Psoas muscle (tissue), 8 donors: Measurements from ENCODE around the gene CNTLN. TPM values are rescaled to one million over a fixed set of nuclear protein-coding genes. Genes with fewer than 3 reads are reported as not detected.

Experiments used
- ATAC-seq, 4 donors: fragments of 200-7000 bp; cut with Tn5 transposase; one replicate each; pipeline ENCODE4 v1.9.1; 2020; ENCODE audit warnings: moderate library complexity in 3 of 4, mild to moderate bottlenecking in 2 of 4
- DNase-seq, 2 donors: peaks; one replicate each; pipeline ENCODE4 v3.0.0-alpha.2; 2020
- H3K27ac ChIP-seq: fragments of 200-600 bp; one replicate; pipeline ENCODE4 v1.8.0; 2022
- H3K27me3 ChIP-seq, 3 donors: fragments of 200-600 bp in 1 of 3; one replicate each; pipeline versions ENCODE4 v1.6.1 to v1.8.0; 2013 to 2022; ENCODE audit warnings: low read length in 2 of 3, mild to moderate bottlenecking in 2 of 3, moderate library complexity in 1 of 3; ENCODE audit not compliant: insufficient read depth in 3 of 3
- H3K36me3 ChIP-seq, 2 donors: fragments of 200-600 bp in 1 of 2; one replicate each; pipeline versions ENCODE4 v1.6.1 to v1.8.0; 2013 to 2022; ENCODE audit warnings: low read depth in 1 of 2, mild to moderate bottlenecking in 1 of 2, moderate library complexity in 1 of 2; ENCODE audit not compliant: insufficient read depth in 1 of 2
- H3K4me1 ChIP-seq: fragments of 200-600 bp; one replicate; pipeline ENCODE4 v1.8.0; 2022
- H3K4me3 ChIP-seq: fragments of 200-600 bp; one replicate; pipeline ENCODE4 v1.8.0; 2022; ENCODE audit warnings: mild to moderate bottlenecking
- H3K9me3 ChIP-seq: fragments of 200-600 bp; one replicate; pipeline ENCODE4 v1.8.0; 2022
- WGBS, 3 donors: extraction: QIAGEN DNeasy Blood & Tissue Kit; methylation state at CpG; one replicate each; pipeline versions ENCODE4 v1.1.6 to v1.1.7; 2013; 5-methylcytosine and 5-hydroxymethylcytosine counted together
- intact Hi-C, 2 donors: fragments of 100-400 bp; cut with DNase I; formaldehyde crosslinking; loops; one replicate each; pipeline versions ENCODE4 v1.11.0 to v1.14.2; 2022
- polyA plus RNA-seq, 3 donors: library from polyadenylated mRNA; stranded (reverse); fragments of 200-250 nt; gene quantifications; one replicate each; pipeline ENCODE4 v1.2.3, GENCODE V29; 2013
- total RNA-seq, 4 donors: library from RNA; stranded (reverse); fragmentation: NEBNext Ultra II Directional in 2 of 4; extraction: Animal tissue kit (Norgen Biotek cat#: 25700) in 2 of 4; gene quantifications; one replicate each; pipeline versions ENCODE4 v1.2.1 to v1.2.4, GENCODE V29; 2021 to 2023
- TF ChIP-seq, protein P1 (sequence below): fragments of 200-600 bp; IDR thresholded peaks from one replicate; pipeline ENCODE4 v1.8.0; 2022; ENCODE audit warnings: antibody characterized with exemption
- donor health status: healthy with polysubstance abuse.
- donor health status: DM: no; HTN: no; CAD: no; lungs with moderate emphysema.
- donor health status: Bipolar disorder and iron deficiency.
- donor health status: healthy.
- donor health status: DM: yes; HTN: yes; CAD: no.
- donor health status: DM: no; HTN: no; CAD: no.
- donor health status: DM: no; HTN: no; CAD: no.
- donor health status: DM: yes; HTN: yes; CAD: no.

Gene CNTLN
- total and polyA plus RNA-seq, 7 donors, result 0.66 to 2.4 (median 1.5) TPM

DNA sequence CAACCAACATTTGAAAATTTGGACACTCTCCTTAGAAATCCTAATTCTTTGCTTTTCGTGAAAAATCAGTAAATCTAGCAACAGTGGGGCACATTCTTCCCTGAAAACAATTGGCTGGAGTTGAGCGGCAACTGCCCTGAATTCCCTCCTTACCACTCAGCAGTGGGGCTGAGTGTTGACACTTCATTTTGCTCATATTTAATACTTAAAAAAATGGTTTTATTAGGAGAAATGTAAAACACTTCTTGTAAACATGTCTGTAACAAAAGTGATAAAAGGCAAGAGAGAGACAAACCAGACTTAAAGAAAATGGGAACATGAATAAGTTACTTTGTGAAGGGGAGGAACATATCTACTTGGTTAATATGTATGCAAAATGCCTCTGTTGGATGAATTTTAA, 193.5 kb downstream of the CNTLN start:
- Histone ChIP-seq H3K36me3 (peaks cover 0 to 7% of the 10 kb centered on the region in 2 donors), H3K27me3 (no peaks in the 10 kb centered on the region), H3K4me3 (no peak overlapping the region), H3K9me3 (no peaks in the 10 kb centered on the region), H3K4me1 (no peaks in the 10 kb centered on the region), H3K27ac (no peak overlapping the region)
- DNase-seq (no peak), ATAC-seq (no peak)
- 82 to 89% (median 83%) methylated on average over 2 of the region's 2 CpGs for WGBS, 3 donors
- intact Hi-C loops, result no loop called here
- TF ChIP-seq, protein P1, sequence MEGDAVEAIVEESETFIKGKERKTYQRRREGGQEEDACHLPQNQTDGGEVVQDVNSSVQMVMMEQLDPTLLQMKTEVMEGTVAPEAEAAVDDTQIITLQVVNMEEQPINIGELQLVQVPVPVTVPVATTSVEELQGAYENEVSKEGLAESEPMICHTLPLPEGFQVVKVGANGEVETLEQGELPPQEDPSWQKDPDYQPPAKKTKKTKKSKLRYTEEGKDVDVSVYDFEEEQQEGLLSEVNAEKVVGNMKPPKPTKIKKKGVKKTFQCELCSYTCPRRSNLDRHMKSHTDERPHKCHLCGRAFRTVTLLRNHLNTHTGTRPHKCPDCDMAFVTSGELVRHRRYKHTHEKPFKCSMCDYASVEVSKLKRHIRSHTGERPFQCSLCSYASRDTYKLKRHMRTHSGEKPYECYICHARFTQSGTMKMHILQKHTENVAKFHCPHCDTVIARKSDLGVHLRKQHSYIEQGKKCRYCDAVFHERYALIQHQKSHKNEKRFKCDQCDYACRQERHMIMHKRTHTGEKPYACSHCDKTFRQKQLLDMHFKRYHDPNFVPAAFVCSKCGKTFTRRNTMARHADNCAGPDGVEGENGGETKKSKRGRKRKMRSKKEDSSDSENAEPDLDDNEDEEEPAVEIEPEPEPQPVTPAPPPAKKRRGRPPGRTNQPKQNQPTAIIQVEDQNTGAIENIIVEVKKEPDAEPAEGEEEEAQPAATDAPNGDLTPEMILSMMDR, result no peak

DNA sequence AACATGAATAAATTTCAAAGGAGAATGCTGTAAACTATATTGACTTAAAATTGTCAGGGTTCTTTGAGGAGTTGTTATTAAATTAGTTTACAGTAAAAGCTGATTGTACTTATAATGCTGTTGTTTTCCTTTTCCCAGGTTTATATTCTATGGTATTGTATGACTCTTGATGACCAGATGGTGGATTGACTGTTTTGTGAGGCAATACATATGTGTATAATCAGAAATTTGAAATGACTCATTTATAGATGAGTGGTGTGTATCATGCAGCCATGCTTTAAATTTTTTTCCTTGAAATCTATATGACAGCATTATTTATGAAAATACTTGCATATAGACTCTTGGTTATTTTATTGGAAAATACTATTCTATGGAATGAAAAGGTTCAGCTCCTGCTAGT, 195.3 kb downstream of the CNTLN start:
- TF ChIP-seq, protein P1, result no peak
- H3K4me3 ChIP-seq, result no peak overlapping the region
- ATAC-seq, result no peak
- H3K36me3 ChIP-seq, result peaks cover 0 to 7% of the 10 kb centered on the region in 2 donors
- H3K4me1 ChIP-seq, result no peaks in the 10 kb centered on the region
- DNase-seq, result no peak
- H3K27ac ChIP-seq, result no peak overlapping the region
- no peaks in the 10 kb centered on the region for H3K27me3 ChIP-seq
- intact Hi-C loops, result no loop called here
- H3K9me3 ChIP-seq, result no peaks in the 10 kb centered on the region

DNA sequence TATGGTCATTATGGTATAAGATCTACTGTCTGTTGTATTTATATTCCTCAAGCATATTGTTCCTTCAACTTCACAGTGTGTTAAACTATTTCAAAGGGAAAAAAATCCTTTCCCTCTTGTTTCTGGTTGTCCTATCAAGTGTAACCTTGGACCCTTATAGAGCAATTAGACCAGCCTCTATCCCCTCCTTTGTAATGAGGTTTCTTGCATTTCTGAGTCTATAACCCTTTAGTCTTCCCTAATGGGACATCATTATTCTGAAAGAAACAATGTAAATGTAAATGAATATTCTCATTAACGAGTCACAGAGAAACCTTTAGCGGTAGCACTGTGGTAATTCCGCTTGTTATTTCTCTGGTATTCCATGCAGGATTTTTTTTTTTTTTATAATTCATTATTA, 197.3 kb downstream of the CNTLN start:
- ATAC-seq (no peak), DNase-seq (no peak)
- TF ChIP-seq, protein P1, result no peak
- intact Hi-C loops, result no loop called here
- Histone ChIP-seq H3K9me3 (no peaks in the 10 kb centered on the region), H3K36me3 (peaks cover 0 to 7% of the 10 kb centered on the region in 2 donors), H3K27ac (no peak overlapping the region), H3K4me1 (no peaks in the 10 kb centered on the region), H3K27me3 (no peaks in the 10 kb centered on the region), H3K4me3 (no peak overlapping the region)
- WGBS, 3 donors, result 86 to 90% (median 89%) methylated on average over 3 of the region's 3 CpGs

DNA sequence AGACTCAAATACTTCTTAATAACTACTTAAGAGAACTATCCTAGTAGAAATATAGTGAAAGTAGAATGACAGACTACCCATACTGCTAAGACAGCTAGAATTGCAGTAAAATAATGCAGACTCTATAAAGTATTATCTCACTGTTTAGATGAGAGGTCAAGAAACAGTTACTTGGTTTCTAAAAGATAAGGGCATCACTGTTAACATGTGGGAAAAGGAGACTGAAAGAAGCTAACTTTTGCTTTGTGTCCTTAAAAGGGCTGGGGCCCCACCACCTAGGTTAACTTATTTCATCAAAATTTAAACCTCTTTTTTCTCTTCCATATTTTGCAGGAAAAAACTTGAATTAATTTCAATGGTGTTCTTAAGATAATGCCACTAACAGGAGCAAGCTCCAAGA, 204.3 kb downstream of the CNTLN start:
- DNase-seq (no peak), ATAC-seq (no peak)
- Histone ChIP-seq H3K4me1 (no peaks in the 10 kb centered on the region), H3K27me3 (no peaks in the 10 kb centered on the region), H3K36me3 (peaks cover 0 to 13% of the 10 kb centered on the region in 2 donors), H3K27ac (no peak overlapping the region), H3K9me3 (no peaks in the 10 kb centered on the region), H3K4me3 (no peak overlapping the region)
- intact Hi-C loops, result no loop called here
- TF ChIP-seq, protein P1, result no peak

DNA sequence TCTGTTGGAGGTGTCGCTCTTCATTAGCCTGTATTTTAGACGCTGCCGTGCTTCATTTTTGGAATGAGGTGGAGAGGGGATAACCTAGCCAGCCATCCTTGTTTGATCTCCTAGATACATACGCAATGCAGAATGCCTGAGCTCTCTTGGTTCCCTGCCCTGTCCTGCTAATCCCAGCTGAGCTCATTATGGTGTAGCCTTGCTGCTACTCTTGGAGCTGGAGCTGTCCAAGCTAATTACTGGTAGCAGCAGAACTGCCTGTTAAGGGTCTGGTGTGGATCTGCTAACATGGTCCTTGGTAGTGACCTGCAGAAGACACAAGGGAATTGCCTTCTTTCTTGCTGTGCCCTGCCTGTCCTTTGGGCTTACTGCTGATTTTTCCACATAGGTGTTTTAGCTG, 207.9 kb downstream of the CNTLN start:
- Histone ChIP-seq H3K4me1 (no peaks in the 10 kb centered on the region), H3K27me3 (no peaks in the 10 kb centered on the region), H3K36me3 (peaks cover 0 to 13% of the 10 kb centered on the region in 2 donors), H3K27ac (no peak overlapping the region), H3K9me3 (no peaks in the 10 kb centered on the region), H3K4me3 (no peak overlapping the region)
- intact Hi-C loops, result no loop called here
- WGBS, 3 donors, result 73 to 76% (median 75%) methylated on average over 4 of the region's 4 CpGs
- DNase-seq, result no peak
- TF ChIP-seq, protein P1, result no peak
- ATAC-seq, result no peak
